Stimulated activated CD4-positive, alpha-beta T cell treated with anti-CD3 and anti-CD28 coated beads, Interleukin-12 subunit alpha, Interleukin-12 subunit beta, amount 100 ng/mL, for 48 hours (primary cell): Measurements from ENCODE around the gene PACSIN2.

Source experiments
- DNase-seq, 3 donors: peaks; one replicate each; pipeline ENCODE4 v3.0.0-alpha.2; 2020; ENCODE audit warnings: low read depth in 2 of 3, low spot score in 1 of 3

Gene PACSIN2

GRCh38 chr22:42866100-42866499, 148.8 kb downstream of the PACSIN2 start:
- DNase-seq, result no peak

DNA sequence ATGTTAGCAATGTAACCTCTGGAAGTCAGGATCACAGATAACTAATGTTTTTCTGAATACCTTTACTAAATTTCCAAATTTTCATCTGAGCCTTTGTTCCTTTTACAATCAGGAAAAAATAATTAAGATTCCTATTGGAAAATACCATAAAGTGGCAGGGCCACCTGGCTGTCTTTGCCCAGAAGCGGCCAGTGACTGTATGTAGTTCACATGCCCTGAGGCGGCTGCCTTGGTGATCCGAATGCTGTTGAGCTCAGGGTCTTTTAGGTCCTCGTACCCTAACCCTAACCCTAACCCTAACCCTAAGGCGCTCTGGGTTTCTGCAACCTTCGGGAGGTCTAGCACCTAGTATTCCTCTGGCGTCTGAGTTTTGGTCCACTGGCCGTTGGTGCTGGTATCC, 149.4 kb downstream of the PACSIN2 start:
- no peak for DNase-seq

- peak; percentile 9 to 52 (median 47) for DNase-seq
Measured at GRCh38 chr22:42863349-42863961, 151.5 kb downstream of the PACSIN2 start.

- no peak for DNase-seq
Measured at GRCh38 chr22:42862045-42862734, 152.8 kb downstream of the PACSIN2 start.

- DNase-seq, result no peak
Measured at GRCh38 chr22:42860968-42861367, 154.0 kb downstream of the PACSIN2 start.

DNA sequence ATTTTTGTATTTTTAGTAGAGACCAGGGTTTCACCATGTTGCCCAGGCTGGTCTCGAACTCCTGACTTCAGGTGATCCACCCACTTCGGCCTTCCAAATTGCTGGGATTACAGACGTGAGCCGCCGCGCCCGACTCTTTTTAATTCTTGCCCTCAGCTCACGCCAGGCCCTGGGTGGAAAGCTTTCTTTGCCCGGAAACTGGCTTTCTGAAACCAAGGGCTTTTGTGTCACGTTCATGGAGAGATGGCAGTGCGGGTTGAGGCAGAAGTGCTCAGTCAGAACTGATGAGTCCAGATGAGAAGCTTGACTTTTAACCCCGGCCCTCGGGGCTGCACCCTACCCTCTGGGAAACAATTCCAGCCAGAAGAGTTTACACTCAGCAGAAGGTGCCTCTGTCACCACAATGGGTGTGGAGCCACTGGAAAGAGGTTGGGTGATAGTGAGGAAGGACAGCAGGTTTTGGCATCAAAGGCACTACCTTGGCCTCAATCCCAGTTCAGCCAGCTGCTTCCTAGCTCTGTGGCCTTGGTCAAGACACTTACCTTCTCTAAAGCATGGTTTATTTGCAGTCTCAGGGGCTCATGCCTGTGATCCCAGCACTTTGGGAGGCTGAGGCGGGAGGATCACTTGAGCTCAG, 157.0 kb downstream of the PACSIN2 start:
- no peak for DNase-seq

- DNase-seq, result peak; percentile 88 to 93 (median 92)
Measured at GRCh38 chr22:42856865-42857704, 157.9 kb downstream of the PACSIN2 start, which contains the start of gene ARFGAP3. TSS of gene ARFGAP3 (minus strand) at chr22:42857273. CDS start at chr22:42857182, 91 bp downstream.

- DNase-seq, result peak; percentile 14 to 46 (median 26)
Measured at GRCh38 chr22:42856179-42856864, 158.6 kb downstream of the PACSIN2 start.

- no peak for DNase-seq
Measured at GRCh38 chr22:42855721-42856120, 159.2 kb downstream of the PACSIN2 start.

- DNase-seq, result no peak
Measured at GRCh38 chr22:42855211-42855610, 159.7 kb downstream of the PACSIN2 start.

DNA sequence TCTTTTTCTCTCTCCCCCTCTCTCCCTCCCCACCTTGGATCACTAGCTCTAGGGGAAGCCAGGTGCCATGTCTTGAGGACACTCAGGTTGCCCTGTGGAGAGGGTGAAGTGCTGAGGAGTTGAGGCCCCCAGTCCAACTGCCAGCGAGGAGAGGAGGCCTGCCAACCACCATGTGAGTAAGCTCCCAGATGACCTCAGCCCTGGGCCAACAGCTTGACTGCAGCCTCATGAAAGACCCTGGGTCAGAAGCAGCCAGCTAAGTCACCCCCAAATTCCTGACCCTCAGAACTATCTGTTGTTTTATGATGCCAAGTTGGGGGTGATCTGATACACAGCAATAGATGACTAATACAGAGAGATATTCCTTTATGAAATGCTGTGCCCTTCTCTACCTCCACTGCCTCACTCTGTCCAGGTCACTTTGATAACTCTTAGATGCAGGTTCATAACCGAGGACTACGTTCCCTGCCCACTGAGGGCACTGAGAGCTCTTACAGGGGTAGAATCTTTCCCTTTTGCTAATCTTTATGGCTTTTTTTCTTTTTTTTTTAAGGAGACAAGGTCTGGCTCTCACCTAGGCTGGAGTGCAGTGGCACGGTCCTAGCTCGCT, 165.9 kb downstream of the PACSIN2 start:
- DNase-seq, result no peak

DNA sequence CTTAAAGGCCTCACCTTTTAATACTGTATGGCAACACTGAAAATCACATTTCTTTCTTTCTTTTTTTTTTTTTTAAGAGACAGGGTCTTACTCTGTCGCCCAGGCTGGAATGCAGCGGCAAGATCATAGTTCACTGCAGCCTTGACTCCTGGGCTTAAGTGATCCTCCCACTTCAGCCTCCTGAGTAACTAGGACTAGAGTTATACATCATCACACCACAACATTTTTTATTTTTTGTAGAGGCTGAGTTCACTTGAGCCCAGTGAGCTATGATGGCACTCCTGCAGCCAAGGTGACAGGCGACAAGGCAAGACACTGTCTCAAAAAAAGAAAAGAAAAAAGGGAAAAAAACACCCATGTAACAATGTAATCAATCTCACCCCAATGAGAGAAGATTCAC, 167.8 kb downstream of the PACSIN2 start:
- no peak for DNase-seq

GRCh38 chr22:42844756-42845155, 170.2 kb downstream of the PACSIN2 start:
- DNase-seq, result no peak

DNA sequence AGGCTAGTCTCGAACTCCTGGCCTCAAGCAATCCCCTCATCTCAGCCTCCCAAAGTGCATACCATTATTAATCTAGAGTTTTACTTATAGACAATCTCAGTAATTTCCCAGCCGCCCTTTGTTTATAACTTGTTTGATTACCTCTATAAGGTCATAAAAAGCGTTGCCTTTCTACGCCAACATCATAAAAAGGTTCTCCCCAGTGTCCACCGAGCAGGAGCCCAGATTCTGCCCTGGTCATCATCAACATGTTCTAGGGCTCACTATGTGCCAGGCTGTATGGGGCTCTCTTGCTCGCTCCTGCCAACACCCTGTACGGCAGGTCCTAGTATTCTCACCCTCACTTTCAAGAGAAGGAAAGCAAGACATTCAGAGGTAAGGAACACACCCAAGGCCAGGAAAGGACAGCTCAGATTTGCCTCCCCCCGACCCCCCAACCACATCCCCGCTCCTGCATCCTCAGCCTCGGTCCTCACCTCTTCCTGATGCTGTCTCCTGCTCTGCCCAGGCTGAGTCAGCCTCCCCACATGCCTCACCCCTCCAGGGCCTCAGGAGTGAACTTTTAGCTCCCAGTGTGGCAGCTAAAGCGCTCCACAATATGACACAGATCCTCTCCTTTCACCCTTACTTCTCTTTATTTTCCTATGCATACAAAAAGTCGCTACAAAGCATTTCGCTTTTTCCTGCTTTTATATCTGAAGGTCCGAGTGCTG, 172.1 kb downstream of the PACSIN2 start:
- DNase-seq, result no peak

DNA sequence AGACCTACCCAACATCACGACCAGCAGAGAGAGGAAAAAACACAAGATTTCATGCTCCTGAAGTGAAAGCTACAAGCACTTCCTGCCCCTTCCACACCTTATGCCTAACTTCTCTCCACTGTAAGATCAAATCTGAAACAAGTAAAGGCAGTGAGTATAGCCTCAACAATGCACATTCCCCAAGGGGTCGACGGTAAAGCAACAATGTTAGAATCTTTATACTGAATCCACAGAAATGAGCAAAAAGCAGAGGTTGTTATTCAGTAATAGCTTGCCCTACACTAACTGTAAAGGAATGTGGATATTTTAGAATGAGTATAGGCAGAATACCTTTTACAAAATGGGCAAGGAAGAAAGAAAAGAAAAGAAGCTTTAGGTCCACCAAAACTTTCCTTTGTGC, 173.5 kb downstream of the PACSIN2 start:
- no peak for DNase-seq

GRCh38 chr22:42837556-42837955, 177.4 kb downstream of the PACSIN2 start:
- no peak for DNase-seq

DNA sequence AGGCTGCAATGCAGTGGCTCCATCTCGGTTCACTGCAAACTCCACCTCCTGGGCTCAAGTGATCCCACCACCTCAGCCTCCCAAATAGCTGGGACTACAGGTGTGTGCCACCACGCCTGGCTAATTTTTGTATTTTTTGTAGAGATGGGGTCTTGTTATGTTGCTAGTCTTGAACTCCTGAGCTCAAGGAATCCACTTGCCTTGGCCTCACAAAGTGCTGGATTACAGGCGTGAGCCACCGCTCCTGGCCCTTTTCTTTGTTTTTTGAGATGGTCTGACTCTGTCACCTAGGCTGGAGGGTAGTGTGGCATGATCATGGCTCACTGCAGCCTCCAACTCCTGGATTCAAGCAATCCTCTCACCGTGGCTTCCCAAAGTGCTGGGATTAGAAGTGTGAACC, 178.9 kb downstream of the PACSIN2 start:
- DNase-seq, result no peak

GRCh38 chr22:42834177-42834949, 180.6 kb downstream of the PACSIN2 start:
- DNase-seq, result no peak

DNA sequence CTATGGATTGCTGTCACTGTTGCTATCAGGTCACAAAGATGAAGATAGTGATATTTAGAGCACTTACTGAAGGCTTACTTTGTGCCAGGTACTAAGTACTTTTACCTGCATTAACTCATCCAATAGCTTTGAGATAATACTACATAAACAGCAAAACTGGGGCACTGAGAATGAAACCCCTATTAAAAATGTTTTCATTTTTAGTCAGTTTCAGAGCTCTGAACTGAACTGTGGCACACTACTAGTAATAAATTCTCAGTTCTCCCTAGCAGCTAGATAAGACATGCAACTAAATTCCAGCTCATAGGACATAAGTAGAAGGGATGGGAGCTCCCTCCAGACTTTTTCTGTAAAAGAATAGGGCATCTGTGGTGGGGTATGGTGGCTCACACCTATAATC, 181.8 kb downstream of the PACSIN2 start:
- no peak for DNase-seq
